Neural cell (in vitro differentiated cells): ENCODE data around the gene NQO1. TPM values are rescaled to one million over a fixed set of nuclear protein-coding genes. Genes with fewer than 3 reads are reported as not detected.

Source experiments
- H2AFZ ChIP-seq: fragments of 200-600, 300-800 bp; sonication (generic), shearing (Covaris generic); 2 replicates; pipeline ENCODE4 v1.6.0; 2014; ENCODE audit warnings: low read depth, mild to moderate bottlenecking, antibody characterized with exemption, low read length, moderate library complexity
- H3F3A ChIP-seq: fragments of 200-600 bp; shearing (Covaris generic); 2 replicates; pipeline ENCODE4 v1.6.1; 2016; ENCODE audit warnings: mild to moderate bottlenecking, moderate library complexity, mixed read lengths, antibody characterized with exemption, low read length; ENCODE audit not compliant: insufficient read depth, poor library complexity, severe bottlenecking
- H3K27ac ChIP-seq: fragments of 200-600, 300-800 bp; sonication (generic), shearing (Covaris generic); 2 replicates; pipeline ENCODE4 v1.5.1; 2014; ENCODE audit warnings: mild to moderate bottlenecking, low read length, moderate library complexity
- H3K27me3 ChIP-seq: fragments of 300-800, 200-600 bp; sonication (generic), shearing (Covaris generic); 2 replicates; pipeline ENCODE4 v1.6.0; 2014; ENCODE audit warnings: mild to moderate bottlenecking, low read depth, low read length, moderate library complexity; ENCODE audit not compliant: insufficient read depth
- H3K36me3 ChIP-seq: fragments of 300-800, 200-600 bp; sonication (generic), shearing (Covaris generic); 2 replicates; pipeline ENCODE4 v1.5.1; 2014; ENCODE audit warnings: mild to moderate bottlenecking, antibody characterized with exemption, low read length, moderate library complexity; ENCODE audit not compliant: insufficient read depth
- H3K4me2 ChIP-seq: fragments of 300-800, 200-600 bp; sonication (generic), shearing (Covaris generic); 2 replicates; pipeline ENCODE4 v1.6.0; 2014; ENCODE audit warnings: mild to moderate bottlenecking, low read length
- H3K4me3 ChIP-seq: fragments of 300-800, 200-600 bp; sonication (generic), shearing (Covaris generic); 2 replicates; pipeline ENCODE4 v1.5.1; 2014; ENCODE audit warnings: mild to moderate bottlenecking, low read length, moderate library complexity
- H3K79me2 ChIP-seq: fragments of 200-600 bp; shearing (Covaris generic); replicated peaks from 2 replicates; pipeline ENCODE4 v1.6.0; 2014; ENCODE audit warnings: mild to moderate bottlenecking, low read length, moderate library complexity; ENCODE audit not compliant: insufficient read depth
- H3K9ac ChIP-seq: fragments of 300-800, 200-600 bp; sonication (generic), shearing (Covaris generic); 2 replicates; pipeline ENCODE4 v1.6.1; 2016; ENCODE audit warnings: mild to moderate bottlenecking, low read length, mixed read lengths
- H3K9me2 ChIP-seq: fragments of 200-600 bp; shearing (Covaris generic); 2 replicates; pipeline ENCODE4 v1.6.1; 2016; ENCODE audit warnings: mild to moderate bottlenecking, low read length, mixed read lengths; ENCODE audit not compliant: insufficient read depth
- H3K9me3 ChIP-seq: fragments of 200-600, 300-800 bp; sonication (generic), shearing (Covaris generic); 2 replicates; pipeline ENCODE4 v1.6.1; 2016; ENCODE audit warnings: mild to moderate bottlenecking, mixed run types, low read length, moderate library complexity, mixed read lengths
- H4K20me1 ChIP-seq: fragments of 200-600 bp; shearing (Covaris generic); 2 replicates; pipeline ENCODE4 v1.6.1; 2016; ENCODE audit warnings: mild to moderate bottlenecking, mixed run types; ENCODE audit not compliant: insufficient read depth
- EP300 ChIP-seq: fragments of 450-650 bp; conservative IDR thresholded peaks from 2 replicates; pipeline ENCODE4 v1.6.1; 2014; ENCODE audit warnings: antibody characterized with exemption, mild to moderate bottlenecking, moderate library complexity; ENCODE audit not compliant: poor library complexity, severe bottlenecking
- EZH2 ChIP-seq: fragments of 200-600, 300-800 bp; shearing (Covaris generic), sonication (generic); IDR thresholded peaks from 2 replicates; pipeline ENCODE4 v1.6.1; 2014; ENCODE audit warnings: antibody characterized with exemption, low read length, borderline replicate concordance, mild to moderate bottlenecking; ENCODE audit not compliant: insufficient read depth, poor library complexity, severe bottlenecking
- MXI1 ChIP-seq: fragments of 450-650 bp; conservative IDR thresholded peaks from 2 replicates; pipeline ENCODE4 v1.6.1; 2014; ENCODE audit warnings: antibody characterized with exemption, mild to moderate bottlenecking; ENCODE audit not compliant: poor library complexity, severe bottlenecking
- POLR2AphosphoS5 ChIP-seq: IDR thresholded peaks from 2 replicates; pipeline ENCODE4 v1.6.1; 2012
- RAD21 ChIP-seq: fragments of 450-650 bp; conservative IDR thresholded peaks from 2 replicates; pipeline ENCODE4 v1.6.1; 2014; ENCODE audit warnings: antibody characterized with exemption, mild to moderate bottlenecking, moderate library complexity
- REST ChIP-seq: IDR thresholded peaks from 2 replicates; pipeline ENCODE4 v1.6.1; 2012; ENCODE audit warnings: borderline replicate concordance
- SMC3 ChIP-seq: fragments of 450-650 bp; conservative IDR thresholded peaks from 2 replicates; pipeline ENCODE4 v1.6.1; 2014; ENCODE audit warnings: antibody characterized with exemption, mild to moderate bottlenecking, moderate library complexity; ENCODE audit not compliant: poor library complexity
- TAF1 ChIP-seq: IDR thresholded peaks from 2 replicates; pipeline ENCODE4 v1.6.1; 2012; ENCODE audit warnings: low read depth
- polyA plus RNA-seq: library from polyadenylated mRNA; depleted of rRNA; stranded (reverse); fragments of >200 nt; gene quantifications from 2 replicates; pipeline ENCODE4 v1.2.3, GENCODE V29; 2014
- TF ChIP-seq, protein P1 (sequence below): fragments of 450-650 bp; IDR thresholded peaks from 2 replicates; pipeline ENCODE4 v1.5.1; 2014; ENCODE audit warnings: antibody characterized with exemption, mild to moderate bottlenecking, moderate library complexity; ENCODE audit not compliant: poor library complexity, severe bottlenecking

Gene NQO1
- polyA plus RNA-seq, 1 donor from 2014 or later, result 5.1 TPM

GRCh38 chr16:69747115-69747514 lies 20.8 kb upstream of the NQO1 start:
- TF ChIP-seq RAD21, result no peak
- no peak for TF ChIP-seq TAF1
- no peak for TF ChIP-seq SMC3
- TF ChIP-seq EP300, result no peak
- no peaks in the 10 kb centered on the region for H3K9me3 ChIP-seq

GRCh38 chr16:69745959-69746358 lies 19.6 kb upstream of the NQO1 start:
- no peak overlapping the region for H3K27ac ChIP-seq
- H3K36me3 ChIP-seq, result peaks cover 8% of the 10 kb centered on the region
- no peaks in the 10 kb centered on the region for H3K9me2 ChIP-seq
- H3K4me3 ChIP-seq, result no peak overlapping the region
- no peaks in the 10 kb centered on the region for H4K20me1 ChIP-seq
- no peaks in the 10 kb centered on the region for H3K79me2 ChIP-seq
- H3K9me3 ChIP-seq, result no peaks in the 10 kb centered on the region
- H3K9ac ChIP-seq, result no peak overlapping the region
- H2AFZ ChIP-seq, result no peak overlapping the region
- H3F3A ChIP-seq, result no peaks in the 10 kb centered on the region
- H3K27me3 ChIP-seq, result no peaks in the 10 kb centered on the region
- TF ChIP-seq POLR2AphosphoS5, result no peak
- no peak for TF ChIP-seq REST
- no peak for TF ChIP-seq TAF1
- no peak for TF ChIP-seq EZH2
- no peak for TF ChIP-seq MXI1
- TF ChIP-seq, protein P1, sequence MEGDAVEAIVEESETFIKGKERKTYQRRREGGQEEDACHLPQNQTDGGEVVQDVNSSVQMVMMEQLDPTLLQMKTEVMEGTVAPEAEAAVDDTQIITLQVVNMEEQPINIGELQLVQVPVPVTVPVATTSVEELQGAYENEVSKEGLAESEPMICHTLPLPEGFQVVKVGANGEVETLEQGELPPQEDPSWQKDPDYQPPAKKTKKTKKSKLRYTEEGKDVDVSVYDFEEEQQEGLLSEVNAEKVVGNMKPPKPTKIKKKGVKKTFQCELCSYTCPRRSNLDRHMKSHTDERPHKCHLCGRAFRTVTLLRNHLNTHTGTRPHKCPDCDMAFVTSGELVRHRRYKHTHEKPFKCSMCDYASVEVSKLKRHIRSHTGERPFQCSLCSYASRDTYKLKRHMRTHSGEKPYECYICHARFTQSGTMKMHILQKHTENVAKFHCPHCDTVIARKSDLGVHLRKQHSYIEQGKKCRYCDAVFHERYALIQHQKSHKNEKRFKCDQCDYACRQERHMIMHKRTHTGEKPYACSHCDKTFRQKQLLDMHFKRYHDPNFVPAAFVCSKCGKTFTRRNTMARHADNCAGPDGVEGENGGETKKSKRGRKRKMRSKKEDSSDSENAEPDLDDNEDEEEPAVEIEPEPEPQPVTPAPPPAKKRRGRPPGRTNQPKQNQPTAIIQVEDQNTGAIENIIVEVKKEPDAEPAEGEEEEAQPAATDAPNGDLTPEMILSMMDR, result no peak
- no peak for TF ChIP-seq RAD21
- no peak for TF ChIP-seq EP300
- no peak for TF ChIP-seq SMC3
- H3K4me2 ChIP-seq, result no peak overlapping the region

More at GRCh38 chr16:69747115-69747514, 20.8 kb upstream of the NQO1 start:
- no peak overlapping the region for H3K9ac ChIP-seq
- H4K20me1 ChIP-seq, result no peaks in the 10 kb centered on the region
- no peaks in the 10 kb centered on the region for H3K27me3 ChIP-seq
- no peaks in the 10 kb centered on the region for H3K9me2 ChIP-seq
- H3K4me3 ChIP-seq, result no peak overlapping the region
- no peaks in the 10 kb centered on the region for H3K79me2 ChIP-seq
- no peak overlapping the region for H3K4me2 ChIP-seq
- no peaks in the 10 kb centered on the region for H3F3A ChIP-seq
- H3K27ac ChIP-seq, result no peak overlapping the region
- H2AFZ ChIP-seq, result no peak overlapping the region
- H3K36me3 ChIP-seq, result peaks cover 8% of the 10 kb centered on the region

DNA sequence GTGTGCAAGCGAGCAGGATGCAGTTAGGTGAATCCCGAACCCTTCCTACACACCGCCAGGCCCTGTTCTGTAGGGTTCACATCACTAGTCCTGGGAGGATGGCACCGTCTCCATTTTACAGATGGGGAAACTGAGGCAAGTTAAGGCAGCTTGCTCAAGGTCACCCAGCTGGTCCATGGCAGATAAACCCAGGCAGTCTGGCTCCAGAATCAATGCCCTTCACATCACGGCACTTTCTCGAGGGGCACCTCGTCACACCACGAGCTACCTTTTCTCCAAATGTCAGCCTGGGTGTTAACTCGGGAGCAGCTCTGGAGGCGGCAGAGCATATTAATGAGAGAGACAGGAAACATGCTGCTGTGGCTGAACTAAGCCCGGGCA lies 18.9 kb upstream of the NQO1 start:
- Histone ChIP-seq H3K27me3 (no peaks in the 10 kb centered on the region), H3K4me3 (no peak overlapping the region), H3K36me3 (peaks cover 8% of the 10 kb centered on the region), H3K79me2 (no peaks in the 10 kb centered on the region), H4K20me1 (no peaks in the 10 kb centered on the region), H3F3A (no peaks in the 10 kb centered on the region), H3K9ac (no peak overlapping the region), H2AFZ (no peak overlapping the region), H3K9me3 (no peaks in the 10 kb centered on the region), H3K4me2 (no peak overlapping the region), H3K9me2 (no peaks in the 10 kb centered on the region), H3K27ac (no peak overlapping the region)
- TF ChIP-seq POLR2AphosphoS5, result no peak
- TF ChIP-seq EP300, result no peak
- no peak for TF ChIP-seq RAD21
- no peak for TF ChIP-seq EZH2
- TF ChIP-seq, protein P1, result no peak
- TF ChIP-seq MXI1, result no peak
- TF ChIP-seq SMC3, result no peak
- TF ChIP-seq TAF1, result no peak
- TF ChIP-seq REST, result no peak
